ENCODE measurements around the gene C16orf96. TPM values are rescaled to one million over a fixed set of nuclear protein-coding genes. Genes with fewer than 3 reads are reported as not detected.

C16orf96 gene
- total and polyA plus RNA-seq, 2 donors from 2014 or later: 0.13 to 0.16 TPM

GRCh38 chr16:4513086-4513860 is 42.9 kb upstream of the C16orf96 start:
- FAIRE-seq: no peak

GRCh38 chr16:4513881-4514280 is 42.3 kb upstream of the C16orf96 start:
- Histone ChIP-seq H3K27me3 (ENCODE audit: control insufficient read depth, insufficient read depth, low read length) (no peaks in the 10 kb centered on the region), H3K36me3 (ENCODE audit: control insufficient read depth in 2 of 3, insufficient read depth in 3 of 3, low read length in 3 of 3) (peaks cover 0 to 36% (median 15%) of the 10 kb centered on the region in 3 donors), H3K9me3 (ENCODE audit: control insufficient read depth in 2 of 3, insufficient read depth in 1 of 3, low read length in 3 of 3) (no peaks in the 10 kb centered on the region), H3K4me1 (ENCODE audit: control insufficient read depth in 2 of 3, insufficient read depth in 2 of 3, low read depth in 1 of 3, low read length in 3 of 3) (peaks cover 0 to 19% (median 17%) of the 10 kb centered on the region in 3 donors), H3K9ac (ENCODE audit: low read length in 3 of 3) (no peak overlapping the region), H3K27ac (ENCODE audit: low read depth in 2 of 2, low read length in 2 of 2) (no peak overlapping the region), H3K4me3 (ENCODE audit: low read length in 3 of 3) (no peak overlapping the region)
- DNase-seq (no peak), FAIRE-seq (no peak)
- no peak for TF ChIP-seq CTCF (IDR thresholded peaks at IDR 0.05; ENCODE audit: borderline replicate concordance, extremely low read depth, insufficient read depth)
- intact Hi-C loops (cut with DNase I): no loop called here

More at GRCh38 chr16:4513086-4513860, 42.9 kb upstream of the C16orf96 start:
- Histone ChIP-seq H3K27ac (ENCODE audit: low read depth in 2 of 2, low read length in 2 of 2) (no peak overlapping the region), H3K9ac (ENCODE audit: low read length in 3 of 3) (no peak overlapping the region), H3K9me3 (ENCODE audit: control insufficient read depth in 2 of 3, insufficient read depth in 1 of 3, low read length in 3 of 3) (no peaks in the 10 kb centered on the region), H3K36me3 (ENCODE audit: control insufficient read depth in 2 of 3, insufficient read depth in 3 of 3, low read length in 3 of 3) (peaks cover 0 to 42% (median 19%) of the 10 kb centered on the region in 3 donors), H3K4me1 (ENCODE audit: control insufficient read depth in 2 of 3, insufficient read depth in 2 of 3, low read depth in 1 of 3, low read length in 3 of 3) (peaks cover 0 to 22% (median 20%) of the 10 kb centered on the region in 3 donors), H3K27me3 (ENCODE audit: control insufficient read depth, insufficient read depth, low read length) (no peaks in the 10 kb centered on the region), H3K4me3 (ENCODE audit: low read length in 3 of 3) (no peak overlapping the region)
- peak in 1 of 5 donors; percentile 24 for DNase-seq
- no peak for TF ChIP-seq CTCF (IDR thresholded peaks at IDR 0.05; ENCODE audit: borderline replicate concordance, extremely low read depth, insufficient read depth)
- intact Hi-C loops (cut with DNase I): no loop called here

GRCh38 chr16:4514606-4515005 is 41.5 kb upstream of the C16orf96 start:
- H3K4me1 ChIP-seq (ENCODE audit: control insufficient read depth in 2 of 3, insufficient read depth in 2 of 3, low read depth in 1 of 3, low read length in 3 of 3): peaks cover 0 to 19% (median 17%) of the 10 kb centered on the region in 3 donors
- H3K9me3 ChIP-seq (ENCODE audit: control insufficient read depth in 2 of 3, insufficient read depth in 1 of 3, low read length in 3 of 3): no peaks in the 10 kb centered on the region
- peaks cover 0 to 29% (median 12%) of the 10 kb centered on the region in 3 donors for H3K36me3 ChIP-seq (ENCODE audit: control insufficient read depth in 2 of 3, insufficient read depth in 3 of 3, low read length in 3 of 3)
- H3K4me3 ChIP-seq (ENCODE audit: low read length in 3 of 3): no peak overlapping the region
- no peak for TF ChIP-seq CTCF (IDR thresholded peaks at IDR 0.05; ENCODE audit: borderline replicate concordance, extremely low read depth, insufficient read depth)
- no peaks in the 10 kb centered on the region for H3K27me3 ChIP-seq (ENCODE audit: control insufficient read depth, insufficient read depth, low read length)
- FAIRE-seq: no peak
- DNase-seq: no peak
- H3K9ac ChIP-seq (ENCODE audit: low read length in 3 of 3): no peak overlapping the region
- peak overlapping the region; percentile 6 to 37 for H3K27ac ChIP-seq (ENCODE audit: low read depth in 2 of 2, low read length in 2 of 2)
- intact Hi-C loops (cut with DNase I): no loop called here
